K562 (cell line): ENCODE results near the gene TM9SF3. TPM values are rescaled to one million over a fixed set of nuclear protein-coding genes. Genes with fewer than 3 reads are reported as not detected.

ENCODE experiments used
- CHD2 ChIP-seq: IDR thresholded peaks from 2 replicates; pipeline ENCODE4 v1.6.1; 2011; ENCODE audit warnings: low read depth, low read length
- ESRRB ChIP-seq: fragments of 250-450 bp; sonication (Bioruptor Pico); IDR thresholded peaks from 2 replicates; pipeline ENCODE4 v1.5.0; 2020; ENCODE audit warnings: mild to moderate bottlenecking, moderate library complexity, borderline replicate concordance
- ETS2 ChIP-seq: IDR thresholded peaks from 2 replicates; pipeline ENCODE4 v1.6.1; 2016; ENCODE audit warnings: borderline replicate concordance, missing genetic modification characterization, mild to moderate bottlenecking, moderate library complexity, missing compliant biosample characterization; ENCODE audit not compliant: poor library complexity, severe bottlenecking
- ETV6 ChIP-seq, 3 experiments: fragments of 150-350 bp in 1 of 3; sonication (generic) in 1 of 3; formaldehyde crosslinking in 1 of 3; IDR thresholded peaks; 2 replicates each; pipeline versions ENCODE4 v1.6.1 to v1.8.0; 2014 to 2022; ENCODE audit warnings: borderline replicate concordance in 2 of 3, low read depth in 2 of 3, antibody characterized with exemption in 1 of 3, low read length in 1 of 3, mild to moderate bottlenecking in 1 of 3, missing genetic modification reagents in 1 of 3
- KLF6 ChIP-seq: fragments of 250-450 bp; sonication (Bioruptor Pico); IDR thresholded peaks from 2 replicates; pipeline ENCODE4 v1.4.0; 2020; ENCODE audit warnings: mild to moderate bottlenecking, moderate library complexity, borderline replicate concordance
- LEF1 ChIP-seq: fragments of 450-650 bp; IDR thresholded peaks from 2 replicates; pipeline ENCODE4 v1.6.1; 2016; ENCODE audit warnings: mild to moderate bottlenecking
- MAZ ChIP-seq, 2 experiments: fragments of 450-650 bp in 1 of 2; sonication (generic) in 1 of 2; formaldehyde crosslinking; IDR thresholded peaks in 1 of 2; conservative IDR thresholded peaks in 1 of 2; 2 replicates each; pipeline versions ENCODE4 v1.4.0 to v1.5.0; 2020; ENCODE audit warnings: mild to moderate bottlenecking in 1 of 2, missing genetic modification reagents in 1 of 2
- MCM7 ChIP-seq, 2 experiments: fragments of 450-650 bp; IDR thresholded peaks; 2 replicates each; pipeline ENCODE4 v1.6.1; 2016 to 2018
- MXI1 ChIP-seq: IDR thresholded peaks from 2 replicates; pipeline ENCODE4 v1.6.1; 2011; ENCODE audit warnings: low read depth, mild to moderate bottlenecking, improper control_type of control experiment, low read length
- NFE2 ChIP-seq: IDR thresholded peaks from 2 replicates; pipeline ENCODE4 v1.6.1; 2014; ENCODE audit warnings: antibody characterized with exemption, low read depth
- NFYB ChIP-seq: IDR thresholded peaks from 2 replicates; pipeline ENCODE4 v1.6.1; 2011; ENCODE audit warnings: mild to moderate bottlenecking, moderate library complexity; ENCODE audit not compliant: insufficient read length; ENCODE audit errors: extremely low read depth
- PRMT5 ChIP-seq: sonication (generic); formaldehyde crosslinking; IDR thresholded peaks from 2 replicates; pipeline ENCODE4 v1.5.0; 2020; ENCODE audit warnings: missing genetic modification reagents
- RBM25 ChIP-seq: fragments of 200-400 bp; formaldehyde crosslinking; IDR thresholded peaks from 2 replicates; pipeline ENCODE4 v1.6.1; 2018; ENCODE audit warnings: low read length, low read depth, moderate library complexity; ENCODE audit not compliant: severe bottlenecking
- SMAD4 ChIP-seq: fragments of 250-450 bp; sonication (Bioruptor Pico); conservative IDR thresholded peaks from 2 replicates; pipeline ENCODE4 v1.8.0; 2021; ENCODE audit warnings: inconsistent platforms, mild to moderate bottlenecking, moderate library complexity
- ZNF133 ChIP-seq: fragments of 250-450 bp; sonication (Bioruptor Pico); IDR thresholded peaks from 2 replicates; pipeline ENCODE4 v1.4.0; 2020; ENCODE audit warnings: mild to moderate bottlenecking
- ZNF143 ChIP-seq: sonication (generic); formaldehyde crosslinking; IDR thresholded peaks from 2 replicates; pipeline ENCODE4 v1.9.0; 2022; ENCODE audit warnings: mild to moderate bottlenecking, missing genetic modification reagents
- ZNF24 ChIP-seq: fragments of 450-650 bp; IDR thresholded peaks from 2 replicates; pipeline ENCODE4 v1.6.1; 2016
- polyA plus RNA-seq, 8 experiments: library from polyadenylated mRNA; depleted of rRNA in 4 of 8; stranded (reverse) in 5 of 8; unstranded in 3 of 8; fragments of >200 nt; fragmentation: Nextera tagmentation in 2 of 8; fragmentation: Illumina TruSeq in 1 of 8; extraction: Ambion mirVana in 2 of 8; extraction: Trizol in 1 of 8; gene quantifications; 2 replicates each; pipeline versions ENCODE4 v1.2.1 to v1.2.3, GENCODE V29; 2011 to 2014; ENCODE audit warnings: inconsistent platforms in 1 of 8, missing spikeins in 1 of 8
- total RNA-seq, 7 experiments: library from RNA; depleted of rRNA in 6 of 7; stranded (reverse); fragments of >200 nt in 6 of 7; fragmentation: Illumina TruSeq in 2 of 7; extraction: Trizol in 2 of 7; gene quantifications; 2 replicates each; pipeline versions ENCODE4 v1.2.1 to v1.2.3, GENCODE V29; 2011 to 2021; ENCODE audit warnings: low replicate concordance in 1 of 7
- TF ChIP-seq, protein P1 (sequence below): fragments of 450-650 bp; IDR thresholded peaks from 2 replicates; pipeline ENCODE4 v1.6.1; 2016; ENCODE audit warnings: low read depth, mild to moderate bottlenecking, moderate library complexity
- TF ChIP-seq, protein P2 (sequence below): IDR thresholded peaks from 2 replicates; pipeline ENCODE4 v1.6.1; 2011; ENCODE audit not compliant: insufficient read length; ENCODE audit errors: extremely low read depth
- TF ChIP-seq, protein P3 (sequence below): fragments of 250-450 bp; sonication (Bioruptor Pico); IDR thresholded peaks from 2 replicates; pipeline ENCODE4 v1.4.0; 2020; ENCODE audit warnings: mild to moderate bottlenecking
- TF ChIP-seq, protein P4 (sequence below): fragments of 450-650 bp; IDR thresholded peaks from 2 replicates; pipeline ENCODE4 v1.6.1; 2016; ENCODE audit warnings: borderline replicate concordance
- TF ChIP-seq, protein P5 (sequence below): fragments of 250-450 bp; sonication (Bioruptor Pico); IDR thresholded peaks from 2 replicates; pipeline ENCODE4 v1.8.0; 2021; ENCODE audit warnings: borderline replicate concordance, mild to moderate bottlenecking, moderate library complexity; ENCODE audit not compliant: poor library complexity, severe bottlenecking

Gene TM9SF3
- total and polyA plus RNA-seq, 9 of the 15 experiments (the other 6 are each of a cell fraction or from before 2014, with no cell fraction given), result 16.1 to 63.1 (median 34.9) TPM

DNA sequence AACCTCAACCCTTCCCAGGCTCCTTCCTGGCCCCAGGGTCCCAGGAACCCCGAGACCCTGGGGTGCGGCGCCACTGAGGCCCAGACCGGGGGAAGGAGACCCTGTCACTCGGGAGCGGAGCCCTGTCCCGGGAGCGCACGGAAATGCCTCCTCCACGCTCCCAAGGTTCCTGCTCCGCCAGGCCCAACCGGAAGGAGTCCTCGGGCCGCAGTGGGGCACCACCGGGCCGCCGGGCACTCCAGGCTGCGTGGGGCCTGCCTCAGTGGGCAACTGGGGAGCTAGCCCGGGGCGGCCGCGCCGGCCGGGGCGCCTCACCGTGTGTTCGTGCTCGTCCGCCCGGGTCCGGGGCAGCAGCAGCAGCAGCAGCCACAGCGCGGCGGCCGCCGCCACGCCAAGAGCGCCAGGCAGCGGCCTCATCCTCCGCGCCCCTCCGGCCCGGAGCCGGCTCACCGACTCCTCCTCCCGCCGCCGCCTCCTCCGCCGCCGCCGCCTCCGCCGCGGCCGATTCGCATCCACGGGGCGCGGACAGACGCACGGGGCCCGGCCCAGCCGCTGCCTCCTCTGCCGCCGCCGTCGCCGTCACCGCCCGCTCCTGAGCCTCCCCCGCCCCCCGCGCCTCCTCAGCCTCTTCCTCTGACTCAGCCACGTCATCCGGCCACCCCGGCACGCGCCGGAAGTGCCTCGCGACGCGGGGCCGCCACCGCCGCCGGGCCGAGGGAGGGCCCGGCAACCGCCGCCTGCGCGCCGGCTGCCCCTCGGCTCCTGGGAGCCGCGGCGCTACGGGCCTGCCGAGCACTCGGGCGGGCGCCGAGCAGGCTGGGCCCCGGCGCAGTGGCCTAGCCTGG lies at the start of gene TM9SF3 (continued):
- TF ChIP-seq ZNF143 (no peak), CHD2 (no peak), MAZ (CRISPR knock-in tag; conservative IDR thresholded peaks at IDR 0.05 in 1 of 2, IDR thresholded peaks at IDR 0.05 in 1 of 2) (peak; percentile 56 to 82), RBM25 (no peak), NFE2 (peak; percentile 39; the same call in 1 of the 2 replicates), ESRRB (CRISPR knock-in tag) (no peak), MXI1 (no peak), PRMT5 (CRISPR knock-in tag) (no peak), LEF1 (no peak), NFYB (no peak), MCM7 (IDR thresholded peaks at IDR 0.05) (no peak), ZNF24 (0 out of 2 replicates have a peak, but pooled peaks have one; percentile 23), SMAD4 (CRISPR knock-in tag) (peak; percentile 89), KLF6 (CRISPR knock-in tag) (no peak), ETV6 (IDR thresholded peaks at IDR 0.05; ENCODE audit: borderline replicate concordance in 1 of 2, low read depth in 2 of 2, low read length in 1 of 2) (no peak), ETV6 (CRISPR knock-in tag; IDR thresholded peaks at IDR 0.05; ENCODE audit: borderline replicate concordance) (no peak), ETS2 (no peak), ZNF133 (CRISPR knock-in tag) (no peak)
- TF ChIP-seq, protein P1, sequence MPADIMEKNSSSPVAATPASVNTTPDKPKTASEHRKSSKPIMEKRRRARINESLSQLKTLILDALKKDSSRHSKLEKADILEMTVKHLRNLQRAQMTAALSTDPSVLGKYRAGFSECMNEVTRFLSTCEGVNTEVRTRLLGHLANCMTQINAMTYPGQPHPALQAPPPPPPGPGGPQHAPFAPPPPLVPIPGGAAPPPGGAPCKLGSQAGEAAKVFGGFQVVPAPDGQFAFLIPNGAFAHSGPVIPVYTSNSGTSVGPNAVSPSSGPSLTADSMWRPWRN, result no peak
- TF ChIP-seq, protein P2, sequence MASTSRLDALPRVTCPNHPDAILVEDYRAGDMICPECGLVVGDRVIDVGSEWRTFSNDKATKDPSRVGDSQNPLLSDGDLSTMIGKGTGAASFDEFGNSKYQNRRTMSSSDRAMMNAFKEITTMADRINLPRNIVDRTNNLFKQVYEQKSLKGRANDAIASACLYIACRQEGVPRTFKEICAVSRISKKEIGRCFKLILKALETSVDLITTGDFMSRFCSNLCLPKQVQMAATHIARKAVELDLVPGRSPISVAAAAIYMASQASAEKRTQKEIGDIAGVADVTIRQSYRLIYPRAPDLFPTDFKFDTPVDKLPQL, result no peak
- TF ChIP-seq, protein P3, sequence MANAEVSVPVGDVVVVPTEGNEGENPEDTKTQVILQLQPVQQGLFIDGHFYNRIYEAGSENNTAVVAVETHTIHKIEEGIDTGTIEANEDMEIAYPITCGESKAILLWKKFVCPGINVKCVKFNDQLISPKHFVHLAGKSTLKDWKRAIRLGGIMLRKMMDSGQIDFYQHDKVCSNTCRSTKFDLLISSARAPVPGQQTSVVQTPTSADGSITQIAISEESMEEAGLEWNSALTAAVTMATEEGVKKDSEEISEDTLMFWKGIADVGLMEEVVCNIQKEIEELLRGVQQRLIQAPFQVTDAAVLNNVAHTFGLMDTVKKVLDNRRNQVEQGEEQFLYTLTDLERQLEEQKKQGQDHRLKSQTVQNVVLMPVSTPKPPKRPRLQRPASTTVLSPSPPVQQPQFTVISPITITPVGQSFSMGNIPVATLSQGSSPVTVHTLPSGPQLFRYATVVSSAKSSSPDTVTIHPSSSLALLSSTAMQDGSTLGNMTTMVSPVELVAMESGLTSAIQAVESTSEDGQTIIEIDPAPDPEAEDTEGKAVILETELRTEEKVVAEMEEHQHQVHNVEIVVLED (CRISPR knock-in tag), result peak; percentile 48
- TF ChIP-seq, protein P4, sequence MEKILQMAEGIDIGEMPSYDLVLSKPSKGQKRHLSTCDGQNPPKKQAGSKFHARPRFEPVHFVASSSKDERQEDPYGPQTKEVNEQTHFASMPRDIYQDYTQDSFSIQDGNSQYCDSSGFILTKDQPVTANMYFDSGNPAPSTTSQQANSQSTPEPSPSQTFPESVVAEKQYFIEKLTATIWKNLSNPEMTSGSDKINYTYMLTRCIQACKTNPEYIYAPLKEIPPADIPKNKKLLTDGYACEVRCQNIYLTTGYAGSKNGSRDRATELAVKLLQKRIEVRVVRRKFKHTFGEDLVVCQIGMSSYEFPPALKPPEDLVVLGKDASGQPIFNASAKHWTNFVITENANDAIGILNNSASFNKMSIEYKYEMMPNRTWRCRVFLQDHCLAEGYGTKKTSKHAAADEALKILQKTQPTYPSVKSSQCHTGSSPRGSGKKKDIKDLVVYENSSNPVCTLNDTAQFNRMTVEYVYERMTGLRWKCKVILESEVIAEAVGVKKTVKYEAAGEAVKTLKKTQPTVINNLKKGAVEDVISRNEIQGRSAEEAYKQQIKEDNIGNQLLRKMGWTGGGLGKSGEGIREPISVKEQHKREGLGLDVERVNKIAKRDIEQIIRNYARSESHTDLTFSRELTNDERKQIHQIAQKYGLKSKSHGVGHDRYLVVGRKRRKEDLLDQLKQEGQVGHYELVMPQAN, result no peak
- TF ChIP-seq, protein P5, sequence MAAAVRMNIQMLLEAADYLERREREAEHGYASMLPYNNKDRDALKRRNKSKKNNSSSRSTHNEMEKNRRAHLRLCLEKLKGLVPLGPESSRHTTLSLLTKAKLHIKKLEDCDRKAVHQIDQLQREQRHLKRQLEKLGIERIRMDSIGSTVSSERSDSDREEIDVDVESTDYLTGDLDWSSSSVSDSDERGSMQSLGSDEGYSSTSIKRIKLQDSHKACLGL, result no peak
